Cardiac muscle cell (in vitro differentiated cells and primary cell): ENCODE results near the gene DYNLT4. TPM values are rescaled to one million over a fixed set of nuclear protein-coding genes. Genes with fewer than 3 reads are reported as not detected.

Source experiments
- DNase-seq, 2 donors: peaks; one replicate each; pipeline versions ENCODE4 v3.0.0 to v3.0.0-alpha.2; 2010 to 2017; ENCODE audit warnings: low read depth in 1 of 2, low spot score in 1 of 2
- H3K27ac ChIP-seq: fragments of 200-600 bp; sonication (generic); 2 replicates; pipeline ENCODE4 v1.5.1; 2016
- H3K27me3 ChIP-seq: fragments of 200-600 bp; sonication (generic); 2 replicates; pipeline ENCODE4 v1.6.0; 2016; ENCODE audit warnings: control low read depth
- H3K36me3 ChIP-seq: fragments of 200-600 bp; sonication (generic); 2 replicates; pipeline ENCODE4 v1.5.1; 2016; ENCODE audit warnings: control low read depth
- H3K4me1 ChIP-seq: fragments of 200-600 bp; sonication (generic); 2 replicates; pipeline ENCODE4 v1.8.1; 2017; ENCODE audit warnings: low read depth, mild to moderate bottlenecking, mixed run types
- H3K4me3 ChIP-seq: fragments of 200-600 bp; sonication (generic); 2 replicates; pipeline ENCODE4 v1.5.1; 2016; ENCODE audit warnings: mild to moderate bottlenecking
- H3K9me3 ChIP-seq: fragments of 200-600 bp; sonication (generic); 2 replicates; pipeline ENCODE4 v1.5.1; 2017; ENCODE audit warnings: low read depth, mild to moderate bottlenecking, control low read depth
- polyA plus RNA-seq: library from polyadenylated mRNA; unstranded; fragments of >200 nt; fragmentation: Nextera tagmentation; extraction: Ambion mirVana; gene quantifications from 2 replicates; pipeline ENCODE4 v1.2.1, GENCODE V29; 2016
- total RNA-seq: library from RNA; depleted of rRNA; stranded (reverse); fragments of >200 nt; gene quantifications from 2 replicates; pipeline ENCODE4 v1.2.3, GENCODE V29; 2016
- TF ChIP-seq, protein P1 (sequence below): IDR thresholded peaks from 2 replicates; pipeline ENCODE4 v1.5.1; 2012; ENCODE audit warnings: low read depth, mild to moderate bottlenecking, low read length

DYNLT4 gene
- total and polyA plus RNA-seq, 2 experiments from 2014 or later: 0.43 TPM; not detected in 1

DNA sequence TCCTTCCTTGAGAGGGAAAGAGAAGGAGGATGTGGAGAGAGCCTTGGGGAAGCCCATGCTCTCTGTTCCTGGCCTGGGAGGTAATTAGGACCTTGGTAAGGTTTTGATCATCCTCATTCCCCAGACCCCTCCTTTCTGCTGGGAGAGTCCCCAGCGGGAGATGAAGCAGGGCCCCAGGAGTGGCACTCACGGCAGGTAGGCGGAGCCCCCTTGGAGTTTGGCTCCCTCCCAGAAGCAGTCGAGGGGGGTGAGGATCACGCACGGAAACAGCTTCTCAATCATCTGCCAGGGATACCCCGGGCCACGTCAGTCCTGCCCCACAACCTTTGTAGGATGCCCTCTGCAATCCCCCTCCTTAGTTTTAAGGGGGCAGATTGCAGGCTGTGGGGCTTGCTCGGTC is 24.4 kb upstream of the DYNLT4 start:
- Histone ChIP-seq H3K36me3 (no peaks in the 10 kb centered on the region), H3K4me3 (no peak overlapping the region), H3K27me3 (no peaks in the 10 kb centered on the region), H3K4me1 (peaks cover 7% of the 10 kb centered on the region), H3K9me3 (no peaks in the 10 kb centered on the region), H3K27ac (no peak overlapping the region)
- no peak for DNase-seq
- TF ChIP-seq, protein P1, sequence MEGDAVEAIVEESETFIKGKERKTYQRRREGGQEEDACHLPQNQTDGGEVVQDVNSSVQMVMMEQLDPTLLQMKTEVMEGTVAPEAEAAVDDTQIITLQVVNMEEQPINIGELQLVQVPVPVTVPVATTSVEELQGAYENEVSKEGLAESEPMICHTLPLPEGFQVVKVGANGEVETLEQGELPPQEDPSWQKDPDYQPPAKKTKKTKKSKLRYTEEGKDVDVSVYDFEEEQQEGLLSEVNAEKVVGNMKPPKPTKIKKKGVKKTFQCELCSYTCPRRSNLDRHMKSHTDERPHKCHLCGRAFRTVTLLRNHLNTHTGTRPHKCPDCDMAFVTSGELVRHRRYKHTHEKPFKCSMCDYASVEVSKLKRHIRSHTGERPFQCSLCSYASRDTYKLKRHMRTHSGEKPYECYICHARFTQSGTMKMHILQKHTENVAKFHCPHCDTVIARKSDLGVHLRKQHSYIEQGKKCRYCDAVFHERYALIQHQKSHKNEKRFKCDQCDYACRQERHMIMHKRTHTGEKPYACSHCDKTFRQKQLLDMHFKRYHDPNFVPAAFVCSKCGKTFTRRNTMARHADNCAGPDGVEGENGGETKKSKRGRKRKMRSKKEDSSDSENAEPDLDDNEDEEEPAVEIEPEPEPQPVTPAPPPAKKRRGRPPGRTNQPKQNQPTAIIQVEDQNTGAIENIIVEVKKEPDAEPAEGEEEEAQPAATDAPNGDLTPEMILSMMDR: no peak

DNA sequence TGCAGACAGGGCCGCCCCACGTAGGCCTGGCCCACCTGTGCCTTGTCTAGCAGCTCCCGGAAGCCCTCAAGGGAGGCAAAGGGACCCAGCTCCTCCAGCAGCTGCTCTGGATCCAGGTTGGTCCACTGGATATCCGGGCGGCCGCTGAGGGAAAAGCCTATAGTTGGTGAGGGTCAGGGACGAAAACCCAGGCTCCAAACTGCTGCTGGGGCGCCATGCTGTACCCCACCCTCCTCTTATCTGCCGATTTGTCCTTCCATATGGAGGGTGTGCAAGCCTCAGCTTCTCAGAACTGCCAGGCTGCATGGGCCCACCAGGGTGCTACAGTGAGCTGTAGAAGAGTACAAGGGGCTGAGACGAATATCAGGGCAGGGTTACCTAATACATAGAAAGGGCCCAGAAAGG is 23.8 kb upstream of the DYNLT4 start:
- no peaks in the 10 kb centered on the region for H3K9me3 ChIP-seq
- no peak for DNase-seq
- H3K4me3 ChIP-seq: no peak overlapping the region
- no peaks in the 10 kb centered on the region for H3K27me3 ChIP-seq
- H3K27ac ChIP-seq: no peak overlapping the region
- no peaks in the 10 kb centered on the region for H3K36me3 ChIP-seq
- TF ChIP-seq, protein P1: no peak
- peaks cover 7% of the 10 kb centered on the region for H3K4me1 ChIP-seq

DNA sequence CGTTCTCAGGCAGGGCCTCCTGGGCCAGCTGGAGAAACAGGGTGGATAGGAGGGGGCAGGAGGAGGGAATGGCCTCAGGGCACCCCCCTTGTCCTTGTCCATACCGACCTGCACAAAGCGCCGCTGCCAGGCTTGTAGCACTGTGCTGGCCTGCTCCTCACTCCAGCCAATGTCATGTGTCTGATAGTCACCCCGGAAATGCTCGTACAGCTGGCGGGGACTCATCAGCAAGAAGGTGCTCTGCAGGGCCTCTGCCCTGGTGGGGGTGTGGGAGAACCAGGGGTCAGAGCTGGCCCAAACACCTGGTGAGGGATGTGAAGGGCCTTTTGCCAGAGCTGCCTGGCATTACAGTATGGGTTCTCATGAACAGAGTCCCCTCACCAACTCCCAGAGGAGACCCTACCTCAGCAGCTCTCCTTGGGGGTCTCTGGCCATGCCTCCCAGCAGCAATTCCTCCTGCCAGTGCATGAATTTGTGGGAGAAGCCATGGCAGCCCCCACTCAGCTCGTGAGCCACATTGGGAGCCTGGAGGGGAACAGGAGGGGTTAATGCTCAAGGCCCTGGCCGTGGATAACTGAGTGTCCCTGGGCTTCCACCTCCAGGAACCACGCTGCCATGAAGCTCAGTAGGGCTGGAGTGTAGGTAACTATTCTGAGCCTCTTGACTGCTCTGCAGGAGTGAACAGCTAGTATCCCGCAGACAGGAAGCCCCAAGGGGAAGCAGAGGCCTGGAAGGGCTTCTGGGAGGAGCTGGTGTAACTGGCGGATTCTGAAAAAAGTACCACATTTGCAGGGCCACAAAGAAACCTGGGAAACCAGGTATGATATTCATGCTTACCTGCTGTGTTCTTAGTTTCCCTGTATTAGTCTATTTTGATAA is 22.6 kb upstream of the DYNLT4 start:
- Histone ChIP-seq H3K27ac (no peak overlapping the region), H3K9me3 (no peaks in the 10 kb centered on the region), H3K4me3 (no peak overlapping the region), H3K4me1 (peaks cover 7% of the 10 kb centered on the region), H3K27me3 (no peaks in the 10 kb centered on the region), H3K36me3 (no peaks in the 10 kb centered on the region)
- TF ChIP-seq, protein P1: no peak
- no peak for DNase-seq

DNA sequence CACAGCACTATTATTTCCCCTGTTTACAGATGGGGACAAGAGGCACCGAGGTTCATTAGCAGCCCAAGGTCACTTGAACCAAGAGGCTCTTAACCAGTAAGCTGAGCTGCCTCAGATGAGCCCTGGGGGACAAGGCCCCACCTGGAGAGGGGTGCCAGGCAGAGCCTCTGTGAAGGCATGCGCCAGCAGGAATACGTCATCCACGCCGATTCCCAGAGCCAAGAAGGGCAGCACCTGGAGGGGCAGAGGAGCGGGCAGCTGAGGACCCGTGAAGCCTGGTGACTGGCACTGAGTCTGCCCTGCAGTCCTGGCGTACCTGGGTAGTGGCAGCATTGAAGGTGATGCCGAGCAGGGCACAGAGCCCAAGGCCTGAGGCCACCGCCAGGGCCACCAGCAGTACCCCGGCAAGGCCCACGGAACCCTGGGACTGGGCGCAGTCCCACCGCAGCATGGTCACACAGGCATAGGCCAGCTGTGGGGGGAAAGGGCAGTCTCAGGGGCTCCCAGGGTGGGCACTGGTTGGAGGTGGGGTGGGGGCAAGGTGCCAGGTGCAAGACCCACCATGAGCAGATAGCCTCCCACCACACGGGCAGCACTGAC is 21.8 kb upstream of the DYNLT4 start:
- Histone ChIP-seq H3K27ac (no peak overlapping the region), H3K36me3 (no peaks in the 10 kb centered on the region), H3K4me1 (peaks cover 7% of the 10 kb centered on the region), H3K27me3 (no peaks in the 10 kb centered on the region), H3K4me3 (no peak overlapping the region), H3K9me3 (no peaks in the 10 kb centered on the region)
- DNase-seq: no peak
- TF ChIP-seq, protein P1: no peak

DNA sequence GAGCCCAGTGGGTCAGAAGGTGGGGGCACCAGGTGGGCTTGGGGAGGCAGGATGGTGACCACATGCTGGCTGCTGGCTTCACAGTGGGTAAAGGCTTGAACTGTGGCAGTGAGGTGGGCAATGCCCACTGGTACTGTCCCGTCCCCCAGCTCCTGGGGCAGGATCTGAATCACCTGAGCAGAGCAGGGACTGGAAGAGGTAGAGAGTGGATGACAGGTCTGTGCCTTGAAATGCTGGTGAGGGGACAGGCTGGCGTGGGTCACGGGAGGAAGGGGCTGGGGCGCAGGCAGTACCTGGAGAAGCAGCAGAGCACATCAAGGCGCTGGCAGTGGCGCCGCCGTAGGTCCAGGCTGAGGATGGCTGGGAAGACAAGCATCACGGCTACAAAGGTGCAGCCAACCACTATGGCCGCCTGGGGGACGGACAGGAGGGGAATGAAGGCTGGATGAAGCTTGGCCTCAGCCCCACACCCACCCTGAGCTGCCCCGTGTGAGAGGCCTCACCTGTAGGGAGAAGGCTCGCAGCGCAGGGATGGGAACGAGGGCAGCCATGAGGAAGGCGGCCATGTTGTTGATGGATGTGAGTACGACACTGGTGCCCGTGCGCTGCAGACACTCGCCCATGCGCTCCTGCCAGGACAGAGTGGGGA is 21.0 kb upstream of the DYNLT4 start:
- no peaks in the 10 kb centered on the region for H3K9me3 ChIP-seq
- H3K4me1 ChIP-seq: peaks cover 7% of the 10 kb centered on the region
- no peaks in the 10 kb centered on the region for H3K36me3 ChIP-seq
- H3K4me3 ChIP-seq: no peak overlapping the region
- TF ChIP-seq, protein P1: no peak
- no peak for DNase-seq
- H3K27me3 ChIP-seq: no peaks in the 10 kb centered on the region
- H3K27ac ChIP-seq: no peak overlapping the region
